HepG2 (cell line): Measurements from ENCODE around the gene MED23. TPM values are rescaled to one million over a fixed set of nuclear protein-coding genes. Genes with fewer than 3 reads are reported as not detected.

Experiments used
- ATF7-NPFF ChIP-seq: sonication (generic); formaldehyde crosslinking; IDR thresholded peaks from 2 replicates; pipeline ENCODE4 v1.8.1; 2023; ENCODE audit warnings: mild to moderate bottlenecking, low read depth, missing genetic modification reagents, moderate library complexity
- CCAR2 ChIP-seq: fragments of 200-400 bp; formaldehyde crosslinking; optimal IDR thresholded peaks from 2 replicates; pipeline ENCODE3; 2018; ENCODE audit warnings: low read depth, mild to moderate bottlenecking, low read length, moderate library complexity
- HMGXB3 ChIP-seq: sonication (generic); formaldehyde crosslinking; IDR thresholded peaks from 2 replicates; pipeline ENCODE4 v1.4.0; 2020; ENCODE audit warnings: missing genetic modification reagents, borderline replicate concordance
- HNRNPK ChIP-seq: fragments of 200-400 bp; formaldehyde crosslinking; IDR thresholded peaks from 2 replicates; pipeline ENCODE4 v1.6.1; 2018; ENCODE audit warnings: low read length, low read depth, moderate library complexity, mild to moderate bottlenecking; ENCODE audit not compliant: poor library complexity, severe bottlenecking
- HNRNPL ChIP-seq: fragments of 200-400 bp; formaldehyde crosslinking; IDR thresholded peaks from 2 replicates; pipeline ENCODE4 v1.6.1; 2017; ENCODE audit warnings: mild to moderate bottlenecking, low read depth, low read length
- MTF1 ChIP-seq: sonication (generic); formaldehyde crosslinking; IDR thresholded peaks from 2 replicates; pipeline ENCODE4 v1.5.0; 2020; ENCODE audit warnings: missing genetic modification reagents
- SAP130 ChIP-seq: IDR thresholded peaks from 2 replicates; pipeline ENCODE4 v1.6.1; 2016; ENCODE audit warnings: low read depth
- SMAD1 ChIP-seq: sonication (generic); formaldehyde crosslinking; IDR thresholded peaks from 2 replicates; pipeline ENCODE4 v1.4.0; 2020; ENCODE audit warnings: missing genetic modification reagents, low read depth, mild to moderate bottlenecking, borderline replicate concordance
- SP140L ChIP-seq: sonication (generic); formaldehyde crosslinking; IDR thresholded peaks from 2 replicates; pipeline ENCODE4 v1.4.0; 2020; ENCODE audit warnings: missing genetic modification reagents, borderline replicate concordance
- WIZ ChIP-seq: sonication (generic); formaldehyde crosslinking; IDR thresholded peaks from 2 replicates; pipeline ENCODE4 v1.5.1; 2020; ENCODE audit warnings: mild to moderate bottlenecking, missing genetic modification reagents
- ZFP62 ChIP-seq: sonication (generic); formaldehyde crosslinking; IDR thresholded peaks from 2 replicates; pipeline ENCODE4 v1.4.0; 2020; ENCODE audit warnings: missing genetic modification reagents
- ZMYM2 ChIP-seq: sonication (generic); formaldehyde crosslinking; IDR thresholded peaks from 2 replicates; pipeline ENCODE4 v1.8.0; 2022; ENCODE audit warnings: mild to moderate bottlenecking, missing genetic modification reagents
- ZNF101 ChIP-seq: sonication (generic); formaldehyde crosslinking; IDR thresholded peaks from 2 replicates; pipeline ENCODE4 v1.4.0; 2020; ENCODE audit warnings: mild to moderate bottlenecking, low read depth, missing genetic modification reagents, borderline replicate concordance
- ZNF510 ChIP-seq: sonication (generic); formaldehyde crosslinking; IDR thresholded peaks from 2 replicates; pipeline ENCODE4 v1.4.0; 2020; ENCODE audit warnings: low read depth, mild to moderate bottlenecking, missing genetic modification reagents
- ZNF7 ChIP-seq: IDR thresholded peaks from 2 replicates; pipeline ENCODE4 v1.6.1; 2016; ENCODE audit warnings: missing biosample characterization, missing genetic modification reagents
- ZNF704 ChIP-seq: sonication (generic); formaldehyde crosslinking; IDR thresholded peaks from 2 replicates; pipeline ENCODE4 v1.8.1; 2023; ENCODE audit warnings: mild to moderate bottlenecking, inconsistent platforms, moderate library complexity, missing genetic modification reagents, borderline replicate concordance
- ZNF768 ChIP-seq: sonication (generic); formaldehyde crosslinking; IDR thresholded peaks from 2 replicates; pipeline ENCODE4 v1.4.0; 2020; ENCODE audit warnings: missing genetic modification reagents
- ZZZ3 ChIP-seq: sonication (generic); formaldehyde crosslinking; IDR thresholded peaks from 2 replicates; pipeline ENCODE4 v1.4.0; 2020; ENCODE audit warnings: missing genetic modification reagents, mild to moderate bottlenecking, borderline replicate concordance
- polyA plus RNA-seq, 8 experiments: library from polyadenylated mRNA; depleted of rRNA in 3 of 8; stranded (reverse) in 7 of 8; unstranded in 1 of 8; fragments of >200 nt; fragmentation: Illumina TruSeq in 4 of 8; extraction: Trizol in 4 of 8; gene quantifications; 2 replicates each; pipeline versions ENCODE4 v1.2.1 to v1.2.3, GENCODE V29; 2011 to 2016; ENCODE audit warnings: low read depth in 4 of 8, missing spikeins in 1 of 8, mixed read lengths in 1 of 8; ENCODE audit not compliant: insufficient read depth in 1 of 8
- total RNA-seq, 5 experiments: library from RNA; depleted of rRNA; stranded (reverse); fragments of >200 nt; fragmentation: Illumina TruSeq; extraction: Trizol; gene quantifications; 2 replicates each; pipeline ENCODE4 v1.2.3, GENCODE V29; 2016; ENCODE audit warnings: low read depth in 1 of 5
- TF ChIP-seq, protein P1 (sequence below): IDR thresholded peaks from 2 replicates; pipeline ENCODE4 v1.6.1; 2012; ENCODE audit warnings: low read length, improper control_type of control experiment
- TF ChIP-seq, protein P2 (sequence below): sonication (generic); formaldehyde crosslinking; conservative IDR thresholded peaks from 2 replicates; pipeline ENCODE4 v1.8.0; 2022; ENCODE audit warnings: low read depth, missing genetic modification reagents

The MED23 gene
- total and polyA plus RNA-seq, 2 of the 13 experiments (the other 11 are each of a cell fraction or from before 2014, with no cell fraction given), result 34.9 to 50.5 TPM

DNA sequence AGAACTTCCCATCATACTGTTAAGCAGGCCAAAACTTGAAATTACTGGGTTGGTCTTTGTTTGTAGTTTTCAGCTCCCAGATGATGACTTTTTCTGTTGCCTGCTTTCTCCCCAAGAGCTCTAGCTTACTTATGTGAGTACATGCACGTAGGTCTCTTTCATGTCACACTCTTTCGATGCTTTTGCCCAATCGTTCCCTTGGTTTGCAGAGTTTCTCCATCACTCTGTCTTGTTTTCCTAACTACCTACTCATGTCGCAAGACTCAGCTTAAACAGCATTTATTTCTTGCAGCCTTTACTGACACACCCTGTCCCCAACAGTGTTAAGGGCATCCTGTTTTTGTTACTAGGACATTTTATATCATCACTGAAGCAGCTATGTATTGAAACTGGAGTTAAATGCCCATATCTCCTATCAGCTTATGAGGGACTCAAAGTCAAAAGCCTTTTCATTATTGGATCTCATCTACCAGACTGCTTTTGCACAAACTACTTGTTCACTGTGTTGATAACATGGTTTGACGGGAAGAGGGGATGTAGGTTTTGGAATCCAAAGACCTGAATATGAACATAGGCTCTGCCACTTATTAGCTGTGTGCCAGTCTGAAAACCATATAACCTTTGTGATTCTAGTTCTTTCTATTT, 52.1 kb downstream of the MED23 start (continued):
- no peak for TF ChIP-seq ZNF101 (CRISPR knock-in tag)
- TF ChIP-seq, protein P1, sequence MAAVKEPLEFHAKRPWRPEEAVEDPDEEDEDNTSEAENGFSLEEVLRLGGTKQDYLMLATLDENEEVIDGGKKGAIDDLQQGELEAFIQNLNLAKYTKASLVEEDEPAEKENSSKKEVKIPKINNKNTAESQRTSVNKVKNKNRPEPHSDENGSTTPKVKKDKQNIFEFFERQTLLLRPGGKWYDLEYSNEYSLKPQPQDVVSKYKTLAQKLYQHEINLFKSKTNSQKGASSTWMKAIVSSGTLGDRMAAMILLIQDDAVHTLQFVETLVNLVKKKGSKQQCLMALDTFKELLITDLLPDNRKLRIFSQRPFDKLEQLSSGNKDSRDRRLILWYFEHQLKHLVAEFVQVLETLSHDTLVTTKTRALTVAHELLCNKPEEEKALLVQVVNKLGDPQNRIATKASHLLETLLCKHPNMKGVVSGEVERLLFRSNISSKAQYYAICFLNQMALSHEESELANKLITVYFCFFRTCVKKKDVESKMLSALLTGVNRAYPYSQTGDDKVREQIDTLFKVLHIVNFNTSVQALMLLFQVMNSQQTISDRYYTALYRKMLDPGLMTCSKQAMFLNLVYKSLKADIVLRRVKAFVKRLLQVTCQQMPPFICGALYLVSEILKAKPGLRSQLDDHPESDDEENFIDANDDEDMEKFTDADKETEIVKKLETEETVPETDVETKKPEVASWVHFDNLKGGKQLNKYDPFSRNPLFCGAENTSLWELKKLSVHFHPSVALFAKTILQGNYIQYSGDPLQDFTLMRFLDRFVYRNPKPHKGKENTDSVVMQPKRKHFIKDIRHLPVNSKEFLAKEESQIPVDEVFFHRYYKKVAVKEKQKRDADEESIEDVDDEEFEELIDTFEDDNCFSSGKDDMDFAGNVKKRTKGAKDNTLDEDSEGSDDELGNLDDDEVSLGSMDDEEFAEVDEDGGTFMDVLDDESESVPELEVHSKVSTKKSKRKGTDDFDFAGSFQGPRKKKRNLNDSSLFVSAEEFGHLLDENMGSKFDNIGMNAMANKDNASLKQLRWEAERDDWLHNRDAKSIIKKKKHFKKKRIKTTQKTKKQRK, result no peak
- TF ChIP-seq MTF1 (CRISPR knock-in tag), result no peak
- no peak for TF ChIP-seq ZNF704 (CRISPR knock-in tag)
- TF ChIP-seq SP140L (CRISPR knock-in tag), result no peak
- TF ChIP-seq CCAR2, result no peak
- TF ChIP-seq, protein P2, sequence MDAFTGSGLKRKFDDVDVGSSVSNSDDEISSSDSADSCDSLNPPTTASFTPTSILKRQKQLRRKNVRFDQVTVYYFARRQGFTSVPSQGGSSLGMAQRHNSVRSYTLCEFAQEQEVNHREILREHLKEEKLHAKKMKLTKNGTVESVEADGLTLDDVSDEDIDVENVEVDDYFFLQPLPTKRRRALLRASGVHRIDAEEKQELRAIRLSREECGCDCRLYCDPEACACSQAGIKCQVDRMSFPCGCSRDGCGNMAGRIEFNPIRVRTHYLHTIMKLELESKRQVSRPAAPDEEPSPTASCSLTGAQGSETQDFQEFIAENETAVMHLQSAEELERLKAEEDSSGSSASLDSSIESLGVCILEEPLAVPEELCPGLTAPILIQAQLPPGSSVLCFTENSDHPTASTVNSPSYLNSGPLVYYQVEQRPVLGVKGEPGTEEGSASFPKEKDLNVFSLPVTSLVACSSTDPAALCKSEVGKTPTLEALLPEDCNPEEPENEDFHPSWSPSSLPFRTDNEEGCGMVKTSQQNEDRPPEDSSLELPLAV (CRISPR knock-in tag), result no peak
- no peak for TF ChIP-seq ZZZ3 (CRISPR knock-in tag)
- no peak for TF ChIP-seq ATF7-NPFF (CRISPR knock-in tag)
- TF ChIP-seq SAP130 (CRISPR knock-in tag), result peak; percentile 63
- no peak for TF ChIP-seq ZFP62 (CRISPR knock-in tag)
- TF ChIP-seq SMAD1, result no peak
- no peak for TF ChIP-seq HNRNPK
- peak; percentile 54; the same call in 1 of the 2 replicates for TF ChIP-seq WIZ
- no peak for TF ChIP-seq HMGXB3 (CRISPR knock-in tag)
- no peak for TF ChIP-seq ZNF768 (CRISPR knock-in tag)
- no peak for TF ChIP-seq ZMYM2
- no peak for TF ChIP-seq HNRNPL
- TF ChIP-seq ZNF510 (CRISPR knock-in tag), result no peak
- TF ChIP-seq ZNF7, result no peak
